HG03060 (cell line): ENCODE measurements around the gene LRRC2.
"Not testable (repeated sequence)": the region's sequence is repeated elsewhere in the genome, so short reads cannot be mapped to it uniquely, and the experiment has no call there.

Source experiments
- ATAC-seq: cut with Tn5 transposase; IDR thresholded peaks from one replicate; pipeline ENCODE4 v1.9.1; 2021; ENCODE audit warnings: low read depth, moderate number of reproducible peaks; ENCODE audit not compliant: unreplicated experiment

Gene LRRC2, protein sequence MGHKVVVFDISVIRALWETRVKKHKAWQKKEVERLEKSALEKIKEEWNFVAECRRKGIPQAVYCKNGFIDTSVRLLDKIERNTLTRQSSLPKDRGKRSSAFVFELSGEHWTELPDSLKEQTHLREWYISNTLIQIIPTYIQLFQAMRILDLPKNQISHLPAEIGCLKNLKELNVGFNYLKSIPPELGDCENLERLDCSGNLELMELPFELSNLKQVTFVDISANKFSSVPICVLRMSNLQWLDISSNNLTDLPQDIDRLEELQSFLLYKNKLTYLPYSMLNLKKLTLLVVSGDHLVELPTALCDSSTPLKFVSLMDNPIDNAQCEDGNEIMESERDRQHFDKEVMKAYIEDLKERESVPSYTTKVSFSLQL

DNA sequence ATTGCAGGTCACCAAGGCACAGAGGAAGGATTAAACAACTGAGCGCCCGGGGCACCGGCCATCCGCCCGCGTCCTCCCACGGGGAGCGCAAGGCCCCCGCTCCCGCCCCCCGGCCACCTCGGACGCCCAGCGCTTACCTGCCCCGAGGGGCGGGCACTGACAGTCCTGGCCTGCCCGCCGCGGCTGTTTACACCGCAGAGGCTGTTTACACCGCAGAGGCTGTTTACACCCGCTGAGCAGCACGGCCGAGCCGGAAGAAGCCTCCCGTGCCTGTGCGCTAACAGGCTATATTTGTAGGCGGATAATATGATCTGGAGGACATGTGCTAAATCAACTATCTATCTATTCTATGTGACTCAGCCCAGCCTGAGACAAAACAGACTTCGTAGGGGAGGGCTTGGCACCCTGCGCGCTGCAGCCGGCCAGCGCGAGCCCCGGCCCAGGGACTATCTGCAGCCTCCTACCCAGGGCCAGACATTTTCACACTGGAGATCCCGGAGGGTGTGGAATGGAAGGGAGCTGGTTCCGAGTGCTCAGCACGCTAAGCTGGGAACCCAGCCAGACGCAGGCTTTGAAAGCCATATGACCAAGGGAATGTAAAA, at the start of gene LRRC2:
TSS of gene LRRC2 (minus strand) at position 263 of the 602 bp plus-strand sequence. CDS start 14,711 bp downstream, outside the sequence.
- ATAC-seq: no peak

DNA sequence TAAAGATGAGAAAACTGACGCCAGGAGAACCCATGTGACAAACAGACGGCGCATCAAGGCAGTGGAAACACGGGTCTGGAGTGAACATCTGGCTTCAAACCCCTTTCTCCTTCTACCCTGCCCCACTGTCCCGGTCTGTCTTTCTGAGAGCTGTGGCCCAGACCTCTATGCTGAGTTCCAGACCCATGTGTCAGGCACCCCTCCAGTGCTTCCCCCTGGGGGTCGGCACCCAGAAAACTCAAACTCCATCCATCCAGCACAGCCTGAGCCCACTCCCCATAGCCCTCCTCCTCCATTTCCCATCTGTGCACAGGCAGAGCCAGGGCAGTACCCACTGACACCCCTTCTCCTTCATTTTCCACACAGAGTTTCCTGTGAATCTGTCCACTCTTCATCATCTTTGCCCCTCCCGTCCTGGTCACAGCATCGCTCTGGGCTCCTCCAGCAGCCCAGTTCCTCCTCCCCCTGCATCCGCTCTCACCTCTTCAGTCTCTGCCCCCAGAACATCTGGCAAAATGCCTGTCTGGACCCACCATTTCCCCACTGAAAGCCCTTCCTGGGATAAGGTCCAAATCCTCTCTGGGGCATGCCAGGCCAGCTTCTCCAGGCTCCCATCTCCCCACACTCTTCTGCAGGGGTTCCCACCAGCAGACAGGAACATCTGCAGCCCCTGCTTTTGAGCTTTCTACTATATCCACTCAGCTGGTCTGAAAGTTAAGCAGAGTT, 49.1 kb upstream of the LRRC2 start:
- ATAC-seq: no peak

DNA sequence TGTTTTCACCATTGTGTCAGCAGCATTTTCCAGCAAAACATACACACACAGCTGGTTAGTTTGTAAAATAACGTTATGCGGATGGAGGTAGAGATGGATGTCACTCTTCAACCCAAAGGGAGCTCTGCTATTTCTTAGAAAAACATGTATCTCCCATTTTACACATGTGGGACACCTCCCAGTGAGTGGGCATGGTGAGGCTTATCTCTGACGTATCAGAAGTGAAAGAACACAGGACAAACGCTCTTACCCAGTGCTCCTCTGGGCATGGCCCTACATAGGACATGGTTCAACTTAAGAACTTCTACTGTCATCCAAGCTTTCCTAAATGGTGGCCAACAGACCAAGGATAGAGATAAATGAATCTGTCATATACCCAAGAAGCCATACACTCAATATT, 48.3 kb upstream of the LRRC2 start:
- ATAC-seq: no peak

DNA sequence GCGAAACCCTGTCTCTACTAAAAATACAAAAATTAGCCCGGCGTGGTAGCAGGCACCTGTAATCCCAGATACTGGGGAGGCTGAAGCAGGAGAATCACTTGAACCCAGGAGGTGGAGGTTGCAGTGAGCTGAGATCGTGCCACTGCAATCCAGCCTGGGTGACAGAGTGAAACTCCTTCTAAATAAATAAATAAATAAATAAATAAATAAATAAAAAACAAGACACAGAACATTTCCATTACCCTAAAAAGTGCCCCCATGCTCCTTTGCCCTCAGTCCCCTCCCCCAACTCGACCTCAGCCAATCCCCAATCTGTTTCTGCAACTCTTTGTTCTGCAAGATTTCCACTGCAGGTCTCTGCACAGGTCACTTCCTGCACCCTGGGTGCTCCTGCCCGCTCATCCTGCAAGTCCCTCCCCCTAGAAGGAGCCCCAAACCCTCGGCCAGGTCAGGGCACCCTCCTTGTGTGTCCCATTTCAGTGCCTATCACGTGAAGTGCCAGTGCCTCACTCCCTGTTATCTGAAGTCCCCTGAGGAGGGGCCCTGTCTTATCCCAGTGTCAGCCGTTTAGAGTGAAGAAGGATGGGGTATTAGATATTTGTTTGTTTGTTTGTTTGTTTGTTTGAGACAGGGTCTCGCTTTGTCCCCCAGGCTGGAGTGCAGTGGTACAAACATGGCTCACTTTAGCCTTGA, 47.4 kb upstream of the LRRC2 start:
- ATAC-seq: no peak

DNA sequence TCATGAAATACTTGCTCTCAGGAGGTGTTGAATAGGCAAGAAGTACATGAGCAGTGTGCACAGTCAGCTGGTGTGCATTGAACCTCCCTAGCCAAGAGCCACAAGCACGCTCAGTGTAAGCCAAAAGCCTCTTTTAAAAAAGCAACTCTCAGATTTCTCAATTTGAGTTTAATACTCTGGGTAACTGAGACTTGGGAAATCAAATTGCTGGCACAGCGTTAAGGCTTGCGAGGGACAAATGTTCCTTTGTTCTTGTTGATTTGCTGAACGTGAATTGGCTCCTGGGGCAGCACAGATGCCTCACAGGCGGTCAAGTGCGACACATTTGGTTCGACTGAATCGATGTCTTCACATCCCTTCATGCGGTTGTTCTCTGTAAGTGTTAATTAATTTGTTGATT, 46.2 kb upstream of the LRRC2 start, which contains the start of gene FAM240A:
TSS of gene FAM240A (plus strand) at position 202 of the 400 bp plus-strand sequence. CDS start at position 361, 159 bp downstream.
- no peak for ATAC-seq

DNA sequence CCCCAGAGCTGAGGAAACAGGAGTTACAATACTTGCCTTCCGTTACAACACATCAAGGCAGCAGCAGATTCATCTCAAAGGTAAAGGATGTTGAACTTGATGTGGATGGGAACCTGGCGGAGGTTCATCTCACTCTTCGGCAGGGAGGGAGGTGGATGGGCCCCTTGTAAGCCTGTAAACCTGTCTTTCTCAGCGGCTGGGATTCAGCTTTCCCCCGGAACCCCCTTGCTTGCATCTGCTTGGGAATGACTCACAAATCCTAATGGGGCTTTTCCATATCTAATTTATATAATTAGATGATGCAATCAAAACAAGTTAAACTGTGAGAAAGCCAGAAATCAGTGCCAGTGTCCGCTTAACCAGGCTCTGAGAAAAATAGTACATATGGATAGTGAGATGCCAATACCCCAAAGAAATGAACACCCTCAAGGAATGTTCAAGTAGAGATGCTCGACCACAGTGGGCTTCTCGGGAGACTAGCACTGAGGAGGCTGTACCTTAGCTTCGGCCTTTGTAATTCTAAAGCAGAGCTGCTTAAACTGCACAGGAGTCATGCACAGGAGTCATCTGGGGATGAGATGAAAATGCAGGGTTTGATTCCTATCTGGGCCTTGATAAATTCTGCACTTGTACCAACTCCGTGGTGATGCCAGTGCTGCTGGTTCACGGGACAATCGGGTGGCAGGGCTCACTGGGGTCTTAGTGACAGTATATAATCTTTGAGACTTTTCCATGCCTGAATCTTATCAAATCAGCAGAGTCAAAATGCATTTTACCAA, 44.0 kb upstream of the LRRC2 start:
- no peak for ATAC-seq

DNA sequence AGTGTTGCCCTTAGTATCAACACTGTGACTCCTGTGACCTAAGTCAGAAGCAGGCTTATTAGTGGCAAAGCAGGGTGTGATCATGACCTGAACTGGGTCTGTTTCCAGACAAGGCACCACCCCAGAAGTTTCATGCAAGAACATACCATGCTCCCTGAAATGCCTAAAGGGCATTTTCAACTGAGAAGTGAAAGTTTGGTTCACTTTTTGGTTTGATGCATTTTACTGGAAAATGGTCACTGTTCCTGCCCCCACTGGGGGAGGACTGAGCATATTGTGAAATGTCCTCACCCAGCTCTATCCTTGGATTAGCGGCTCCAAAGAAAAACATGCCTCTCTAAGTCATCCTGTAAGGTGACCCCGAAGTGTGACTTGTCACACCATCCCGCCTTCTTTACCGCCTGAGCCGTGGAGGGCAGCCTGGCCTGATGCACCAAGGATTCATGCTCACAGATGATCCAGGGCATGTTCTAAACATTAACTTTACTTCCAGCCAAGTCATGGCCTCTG, 43.2 kb upstream of the LRRC2 start:
- ATAC-seq: no peak

DNA sequence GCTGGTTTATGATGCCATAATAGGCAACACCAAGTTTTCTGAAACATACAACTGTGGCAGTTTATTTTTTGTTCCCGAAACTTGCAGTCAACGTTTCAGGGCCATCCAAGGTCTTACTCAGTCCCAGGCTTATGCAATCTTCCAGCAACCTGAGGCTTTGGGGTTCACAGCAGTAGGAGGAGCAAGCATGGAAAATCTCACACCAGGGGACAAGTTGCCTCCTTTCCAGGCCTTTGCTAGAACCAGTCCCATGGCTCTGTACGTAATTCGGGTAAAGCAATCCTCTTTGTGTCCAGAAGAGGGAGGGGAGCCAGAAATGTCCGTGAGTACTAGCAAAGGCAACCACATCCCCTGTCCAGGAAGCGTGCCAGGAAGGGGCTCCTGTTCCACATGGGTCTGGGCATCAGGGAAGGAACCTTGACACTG, 41.5 kb upstream of the LRRC2 start:
- ATAC-seq: no peak

DNA sequence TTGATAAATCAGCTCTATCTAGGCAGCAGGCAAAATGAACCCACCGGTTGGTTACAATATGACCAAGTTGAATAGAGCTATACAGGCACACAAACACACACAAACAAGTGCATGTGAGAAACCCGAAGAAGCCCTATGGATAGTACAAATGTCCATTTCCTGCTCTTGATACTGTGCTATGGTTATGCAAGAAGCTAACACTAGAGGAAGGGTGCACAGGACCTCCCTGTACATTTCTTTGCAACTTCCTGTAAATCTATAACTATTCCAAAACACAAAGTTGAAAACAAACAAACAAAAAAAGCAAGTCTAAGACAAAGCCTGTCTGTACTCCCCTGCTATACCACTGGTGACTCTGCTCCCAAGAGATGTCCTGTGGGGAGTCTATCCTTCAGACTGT, 38.0 kb upstream of the LRRC2 start:
- no peak for ATAC-seq

DNA sequence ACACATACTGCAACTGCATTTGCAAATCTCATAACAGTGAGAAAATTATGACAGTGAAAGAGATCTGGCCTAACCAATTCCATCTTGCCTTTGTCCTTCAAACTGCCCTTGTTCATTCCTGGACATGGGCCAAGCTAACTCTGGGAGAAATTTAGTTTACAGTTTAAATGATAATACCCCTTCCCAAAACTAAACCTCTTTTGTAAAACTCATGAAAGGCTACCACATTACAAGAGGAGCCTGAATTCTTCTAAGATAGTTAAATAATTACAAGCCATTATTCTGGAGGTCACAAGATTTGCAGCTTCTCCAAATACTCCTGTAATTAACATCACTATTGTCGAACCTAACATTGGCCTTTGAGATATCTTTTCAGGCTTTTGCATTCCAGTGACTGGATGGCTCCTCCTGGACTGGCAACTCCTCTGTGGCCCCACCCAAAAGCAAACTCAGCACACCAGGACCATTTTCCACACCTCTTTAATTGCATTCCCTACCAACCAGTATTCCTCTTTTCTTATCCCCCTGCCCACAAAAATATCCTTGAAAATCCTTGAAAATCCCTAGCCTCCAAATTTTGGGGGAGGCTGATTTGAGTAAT, 37.4 kb upstream of the LRRC2 start:
- ATAC-seq: no peak

DNA sequence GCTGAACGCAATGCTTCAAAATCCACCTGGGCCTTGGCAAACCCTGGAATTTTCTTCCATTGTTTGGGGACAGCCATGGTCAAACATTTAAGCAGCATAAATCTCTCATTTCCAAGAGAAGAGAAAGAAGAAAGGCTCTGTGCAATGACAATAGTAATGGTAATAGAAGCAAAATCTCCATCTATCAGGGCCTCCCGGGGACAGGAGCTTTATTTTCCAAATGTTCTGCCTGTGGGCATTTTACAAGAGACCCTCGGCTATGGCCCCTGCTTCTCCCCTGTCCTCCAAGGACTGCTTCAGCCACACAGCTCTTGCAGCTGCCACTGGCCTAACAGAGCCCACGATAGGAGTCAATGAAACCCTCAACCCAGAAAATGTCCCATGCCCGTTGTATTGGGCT, 33.5 kb upstream of the LRRC2 start:
- ATAC-seq: no peak

DNA sequence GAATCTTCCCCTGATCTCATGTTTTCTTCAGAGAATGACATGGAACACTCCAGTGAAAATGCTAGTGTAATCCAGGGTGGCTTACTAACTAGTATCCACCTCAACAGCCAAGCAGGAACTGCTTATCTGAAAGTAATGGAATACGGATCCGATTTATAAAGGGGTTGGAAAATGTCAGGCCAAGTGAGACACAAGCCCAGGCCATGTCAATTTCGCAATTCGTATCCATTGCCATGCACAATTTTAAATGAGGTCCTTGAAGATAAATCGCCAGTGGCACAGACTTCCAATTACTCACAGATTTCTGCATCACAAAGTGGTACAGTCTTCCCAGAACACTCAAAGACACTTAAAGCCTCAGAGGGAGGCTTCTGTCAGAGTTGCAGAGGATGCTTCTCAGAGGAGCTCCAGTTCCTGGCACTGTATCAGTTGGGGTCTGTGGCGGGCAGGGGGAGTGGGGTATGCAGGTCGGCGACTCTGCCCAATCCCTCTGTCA, 29.8 kb upstream of the LRRC2 start:
- no peak for ATAC-seq

DNA sequence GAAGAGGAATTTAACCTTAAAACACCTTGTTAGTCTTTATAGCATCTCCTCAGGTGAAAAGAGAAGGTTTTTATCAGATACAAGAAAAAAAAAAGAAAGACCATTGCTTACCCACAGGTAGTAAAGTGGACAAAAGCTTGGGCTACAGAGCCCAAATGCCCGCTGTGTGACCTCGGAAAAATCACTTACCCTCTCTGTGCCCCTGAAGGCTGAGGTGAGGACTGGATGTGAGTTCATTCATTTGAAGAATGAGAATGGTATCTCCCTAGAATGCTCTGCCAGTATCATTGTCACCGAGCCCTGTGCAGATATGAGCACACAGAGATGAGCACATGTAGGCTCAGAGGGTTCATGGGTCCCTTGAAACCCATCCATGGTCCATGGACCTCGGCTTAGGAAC, 28.6 kb upstream of the LRRC2 start:
- ATAC-seq: no peak

DNA sequence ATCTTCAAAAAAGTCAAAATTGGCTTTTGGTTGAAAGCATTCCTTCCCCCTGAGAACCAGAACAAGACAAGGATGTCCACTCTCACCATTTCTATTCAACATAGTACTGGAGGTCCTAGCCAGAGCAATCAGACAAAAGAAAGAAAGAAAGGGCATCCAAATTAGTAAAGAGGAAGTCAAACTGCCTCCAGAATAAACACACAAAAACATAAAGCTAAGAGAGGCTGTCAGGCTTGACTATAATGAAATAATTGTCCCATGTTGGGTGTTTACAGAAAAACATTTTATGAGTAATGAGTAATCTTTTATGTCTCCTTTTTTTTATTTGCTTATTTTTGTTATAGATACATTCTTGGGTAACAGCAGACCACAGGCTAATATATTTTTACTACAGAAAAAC, 27.9 kb upstream of the LRRC2 start:
- ATAC-seq: no peak

DNA sequence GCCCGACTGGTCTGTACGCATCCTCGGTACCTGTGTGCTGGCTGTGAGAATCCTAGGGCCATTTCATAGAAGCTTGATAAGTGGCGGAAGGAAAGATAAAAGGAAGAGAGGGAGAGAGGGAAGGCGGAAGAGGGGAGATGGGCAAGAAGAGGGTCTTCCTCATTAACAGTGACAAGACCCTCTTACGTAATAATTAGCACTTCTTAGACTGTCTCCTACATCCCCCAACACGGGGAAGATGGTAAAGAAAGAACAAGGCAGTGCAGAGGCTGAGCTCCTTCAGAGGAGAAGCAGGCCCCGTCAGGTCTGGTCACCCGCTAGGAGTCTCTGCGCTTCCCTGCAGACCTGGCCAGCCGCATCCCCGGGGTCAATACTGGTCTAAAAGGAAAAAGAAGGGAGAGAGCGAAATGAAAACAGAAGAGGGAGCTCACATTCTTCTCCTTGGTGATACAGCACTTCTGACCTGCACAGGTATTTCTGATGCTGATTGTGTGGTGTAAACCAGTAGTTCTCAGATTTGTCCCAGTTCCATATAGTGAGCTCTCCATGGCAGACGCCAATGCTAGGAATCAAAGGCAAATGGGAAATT, 27.3 kb upstream of the LRRC2 start:
- no peak for ATAC-seq

DNA sequence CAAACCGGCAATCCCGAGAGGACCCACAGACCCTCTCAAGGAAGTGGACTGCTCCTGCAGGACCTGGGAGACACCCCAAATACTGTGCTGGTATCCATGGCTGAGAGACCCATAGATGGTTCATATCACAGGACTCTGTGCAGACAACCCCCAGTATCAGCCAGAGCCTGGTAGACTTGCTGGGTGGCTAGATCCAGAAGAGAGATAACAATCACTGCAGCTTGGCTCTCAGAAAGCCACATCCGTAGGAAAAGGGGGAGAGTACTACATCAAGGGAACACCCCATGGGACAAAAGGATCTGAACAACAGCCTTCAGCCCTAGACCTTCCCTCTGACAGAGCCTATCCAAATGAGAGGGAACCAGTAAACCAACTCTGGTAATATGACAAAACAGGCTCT, 21.2 kb upstream of the LRRC2 start:
- ATAC-seq: not testable (repeated sequence)

DNA sequence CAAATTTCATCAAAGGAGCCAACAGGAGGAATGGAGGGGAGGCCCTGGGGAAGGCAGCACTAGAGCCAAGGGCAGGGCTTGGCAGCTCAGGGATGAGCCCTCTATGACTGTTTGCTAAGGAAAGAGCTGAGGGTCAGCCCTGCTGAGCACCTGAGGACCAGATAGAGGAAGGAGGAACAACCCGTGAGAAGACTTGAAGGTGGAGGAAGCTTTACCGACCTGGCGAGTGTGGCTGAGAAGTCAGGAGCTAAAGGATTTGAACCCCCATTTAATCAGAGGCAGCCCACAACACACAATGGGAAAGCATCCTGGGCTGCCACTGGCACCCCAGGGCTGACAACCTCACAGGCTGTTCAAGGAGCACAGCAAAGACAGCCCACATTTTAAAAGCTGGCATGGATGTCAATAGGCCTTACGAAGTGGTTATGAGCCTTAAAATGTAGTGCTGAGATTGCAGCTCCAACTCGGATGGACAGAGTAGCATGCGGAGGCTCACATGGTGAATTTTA, 20.7 kb upstream of the LRRC2 start:
- no peak for ATAC-seq

DNA sequence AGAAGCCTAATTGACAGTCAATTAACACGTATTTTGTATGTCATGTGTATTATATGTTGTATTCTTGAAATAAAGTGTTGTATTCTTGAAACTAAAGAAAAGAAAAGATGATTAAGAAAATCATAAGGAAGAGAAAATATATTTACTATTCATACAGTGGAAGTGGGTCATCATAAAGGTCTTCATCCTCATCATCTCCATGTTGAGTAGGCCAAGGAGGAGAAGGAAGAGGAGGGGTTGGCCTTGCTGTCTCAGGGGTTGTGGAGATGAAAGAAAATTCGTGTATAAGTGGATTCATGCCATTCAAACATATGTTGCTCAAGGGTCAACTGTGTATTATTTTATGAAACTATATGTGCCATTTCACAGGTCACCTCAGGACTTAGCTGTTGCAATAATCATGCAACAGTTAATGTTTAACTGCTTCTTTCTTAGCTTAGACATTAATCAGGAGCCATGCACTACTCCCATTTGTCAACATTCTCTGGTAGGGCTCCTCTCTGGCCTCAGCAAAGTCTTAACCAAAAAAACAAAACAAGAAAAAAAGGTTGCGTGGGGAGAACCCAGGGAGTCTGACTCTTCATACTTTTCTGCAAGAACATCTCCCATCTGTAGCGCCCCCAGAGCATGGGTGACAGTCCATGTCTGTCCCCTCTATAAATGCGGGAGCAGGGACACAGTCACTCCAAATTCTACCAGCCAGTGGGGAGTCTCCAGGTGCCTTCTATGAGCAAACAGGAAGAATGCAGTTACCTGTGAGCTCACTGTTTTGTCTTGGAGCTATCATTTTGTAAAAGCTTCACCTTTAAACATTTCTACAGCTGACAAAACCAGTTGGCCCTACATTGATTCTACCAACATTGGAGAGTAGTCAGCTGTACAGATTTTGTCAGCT, 19.9 kb upstream of the LRRC2 start:
- no peak for ATAC-seq
